ENCODE results near the gene METRNL.
"Not testable (repeated sequence)": the region's sequence is repeated elsewhere in the genome, so short reads cannot be mapped to it uniquely, and the experiment has no call there.

METRNL gene, protein sequence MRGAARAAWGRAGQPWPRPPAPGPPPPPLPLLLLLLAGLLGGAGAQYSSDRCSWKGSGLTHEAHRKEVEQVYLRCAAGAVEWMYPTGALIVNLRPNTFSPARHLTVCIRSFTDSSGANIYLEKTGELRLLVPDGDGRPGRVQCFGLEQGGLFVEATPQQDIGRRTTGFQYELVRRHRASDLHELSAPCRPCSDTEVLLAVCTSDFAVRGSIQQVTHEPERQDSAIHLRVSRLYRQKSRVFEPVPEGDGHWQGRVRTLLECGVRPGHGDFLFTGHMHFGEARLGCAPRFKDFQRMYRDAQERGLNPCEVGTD

DNA sequence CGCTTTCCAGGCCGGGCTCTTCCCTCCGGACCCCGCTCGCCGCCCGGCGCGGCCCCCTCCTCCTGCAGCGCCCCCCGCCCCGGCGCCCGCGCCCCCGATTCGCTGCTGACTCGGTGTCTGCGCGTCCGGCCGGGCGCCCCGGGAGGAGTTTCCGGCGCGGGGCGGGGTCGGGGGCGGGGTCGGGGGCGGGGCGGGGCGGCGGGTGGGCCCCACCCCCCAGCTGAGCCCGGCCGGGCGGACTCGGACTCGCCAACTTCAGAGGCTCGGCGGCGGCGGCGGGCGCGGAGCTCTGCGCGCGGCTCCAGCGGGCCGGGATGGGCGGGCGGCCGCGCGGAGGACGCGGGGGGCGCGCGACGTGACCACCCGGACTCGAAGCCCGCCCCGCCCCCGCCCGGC is at the start of gene METRNL:
METRNL (plus strand) TSS at position 258 of the 396 bp plus-strand sequence. CDS start 207 bp downstream, outside the sequence.
- DNase-seq (ENCODE audit: insufficient read length, low spot score) (peak; percentile 87), FAIRE-seq (no peak)

GRCh38 chr17:83030432-83030831 is 49.0 kb upstream of the METRNL start:
- TF ChIP-seq POLR2A (IDR thresholded peaks at IDR 0.05; ENCODE audit: low read depth, low read length): no peak
- no peak for DNase-seq (ENCODE audit: insufficient read length, low spot score)
- no peak for FAIRE-seq

More for the DNA sequence above, at the start of gene METRNL:
- peak; percentile 96 for TF ChIP-seq POLR2A (IDR thresholded peaks at IDR 0.05; ENCODE audit: low read depth, low read length)

DNA sequence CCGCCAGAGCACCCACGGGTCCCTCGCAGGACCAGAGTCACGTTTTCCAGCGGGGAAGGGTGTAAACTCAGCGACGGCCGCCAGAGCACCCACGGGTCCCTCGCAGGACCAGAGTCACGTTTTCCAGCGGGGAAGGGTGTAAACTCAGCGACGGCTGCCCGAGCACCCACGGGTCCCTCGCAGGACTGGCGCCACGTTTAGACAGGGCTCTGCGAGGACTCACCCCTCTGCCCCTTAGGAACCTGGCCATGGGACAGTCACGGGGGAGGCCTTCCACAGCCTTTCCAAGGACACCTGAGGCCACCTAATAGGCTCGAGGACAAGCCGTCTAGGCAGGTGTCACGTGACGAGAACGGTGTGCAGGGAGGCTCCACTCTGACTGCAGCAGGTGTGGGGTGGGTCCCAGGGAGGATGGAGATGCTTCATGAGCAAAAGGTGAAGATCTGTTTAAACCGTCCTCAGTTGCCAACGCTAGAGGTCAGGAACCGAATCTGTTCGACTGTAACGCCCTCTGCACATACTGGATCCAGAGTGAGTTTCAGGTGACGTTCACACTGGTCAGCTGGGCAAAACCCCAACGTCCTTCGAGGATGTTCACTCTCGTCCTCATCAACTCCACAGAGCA is 48.0 kb upstream of the METRNL start:
- no peak for DNase-seq (ENCODE audit: insufficient read length, low spot score)
- TF ChIP-seq POLR2A (IDR thresholded peaks at IDR 0.05; ENCODE audit: low read depth, low read length): no peak
- no peak for FAIRE-seq

GRCh38 chr17:83031946-83032451 is 47.4 kb upstream of the METRNL start:
- not testable (repeated sequence) for FAIRE-seq; DNase-seq (ENCODE audit: insufficient read length, low spot score)

GRCh38 chr17:83032781-83033180 is 46.6 kb upstream of the METRNL start:
- DNase-seq (ENCODE audit: insufficient read length, low spot score): no peak
- FAIRE-seq: no peak
- no peak for TF ChIP-seq POLR2A (IDR thresholded peaks at IDR 0.05; ENCODE audit: low read depth, low read length)

- FAIRE-seq: no peak
- DNase-seq (ENCODE audit: insufficient read length, low spot score): no peak
- TF ChIP-seq POLR2A (IDR thresholded peaks at IDR 0.05; ENCODE audit: low read depth, low read length): no peak
These were observed 44.9 kb upstream of the METRNL start for GRCh38 chr17:83034525-83034924.

GRCh38 chr17:83035722-83036121 is 43.7 kb upstream of the METRNL start:
- no peak for DNase-seq (ENCODE audit: insufficient read length, low spot score)
- no peak for FAIRE-seq
- no peak for TF ChIP-seq POLR2A (IDR thresholded peaks at IDR 0.05; ENCODE audit: low read depth, low read length)

DNA sequence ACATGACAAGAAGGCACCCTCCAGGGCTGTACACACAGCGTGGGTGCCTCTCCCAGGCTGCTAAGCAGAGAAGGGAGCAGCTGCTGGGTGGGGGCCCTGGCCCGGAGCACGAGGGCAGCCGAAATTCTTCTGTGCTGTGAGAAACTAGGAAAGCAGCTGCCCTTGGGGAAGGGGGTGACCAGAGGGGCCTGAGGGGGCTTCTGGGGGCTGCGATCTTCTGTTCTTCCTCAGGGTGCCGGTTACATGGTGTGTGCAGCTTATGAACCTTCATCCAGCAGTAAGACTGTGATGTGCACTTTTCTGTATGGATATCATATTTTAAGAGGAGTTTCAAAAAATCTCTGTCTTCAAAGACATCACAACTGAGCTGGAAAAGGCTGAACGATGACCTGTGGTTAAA is 43.2 kb upstream of the METRNL start:
- FAIRE-seq (no peak), DNase-seq (ENCODE audit: insufficient read length, low spot score) (no peak)
- TF ChIP-seq POLR2A (IDR thresholded peaks at IDR 0.05; ENCODE audit: low read depth, low read length): no peak

DNA sequence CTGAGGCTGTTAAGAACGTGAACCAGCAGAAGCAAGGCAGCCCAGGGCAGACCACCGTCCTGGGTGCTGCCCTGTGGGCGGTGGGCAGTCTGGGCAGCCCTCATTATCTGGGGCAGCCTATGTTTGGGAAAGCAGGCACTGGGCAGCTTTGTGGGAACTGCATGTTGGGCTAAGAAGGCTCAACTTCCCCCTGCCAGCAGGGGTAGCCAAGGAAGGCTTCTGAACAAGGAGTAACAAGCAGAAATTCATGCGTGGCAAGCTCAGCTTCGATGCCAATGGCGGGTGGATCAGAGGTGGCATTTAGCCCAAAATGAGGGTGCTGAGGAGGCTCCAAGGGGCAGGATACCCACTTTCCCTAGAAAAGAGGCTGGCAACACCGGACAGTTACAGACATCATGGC is 42.7 kb upstream of the METRNL start:
- DNase-seq (ENCODE audit: insufficient read length, low spot score) (no peak), FAIRE-seq (no peak)
- TF ChIP-seq POLR2A (IDR thresholded peaks at IDR 0.05; ENCODE audit: low read depth, low read length): no peak

DNA sequence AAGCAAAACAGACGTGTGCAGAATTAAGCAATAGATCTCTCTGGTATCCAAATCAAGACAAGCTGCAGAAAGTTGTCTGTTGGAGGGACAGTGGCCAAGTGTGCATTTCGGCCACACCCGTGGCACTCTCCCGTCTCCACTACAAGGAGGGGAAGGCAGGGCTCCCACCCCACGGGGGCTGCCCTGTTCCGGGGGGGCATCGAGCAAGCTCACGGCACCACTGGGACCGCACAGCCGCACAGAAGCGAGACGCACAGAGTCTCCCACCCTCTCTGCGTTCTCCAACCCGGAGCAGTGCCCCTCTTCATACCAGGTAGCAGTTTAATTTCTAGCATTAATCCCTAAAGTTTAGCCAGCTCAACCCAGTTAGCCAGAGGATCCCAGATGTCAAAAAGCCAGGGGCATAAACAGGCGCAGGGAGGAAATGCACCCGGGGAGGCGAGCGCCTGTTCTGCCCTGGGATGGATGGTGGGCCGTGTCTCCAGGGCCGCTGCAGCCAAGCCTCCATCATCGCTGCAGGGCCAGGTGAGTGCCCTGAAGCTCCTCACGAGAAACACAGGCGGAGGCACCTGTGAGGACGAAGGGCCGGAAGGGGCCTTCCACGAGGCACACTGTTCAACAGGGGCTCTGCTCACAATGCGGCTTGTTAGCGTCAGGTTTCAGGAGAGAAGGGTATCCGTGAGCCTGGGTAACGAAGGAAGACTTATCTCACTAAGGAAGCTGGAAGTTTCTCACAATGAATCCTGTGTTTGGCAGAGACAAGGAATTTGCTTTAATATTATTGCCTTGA is 42.1 kb upstream of the METRNL start:
- TF ChIP-seq POLR2A (IDR thresholded peaks at IDR 0.05; ENCODE audit: low read depth, low read length): no peak
- DNase-seq (ENCODE audit: insufficient read length, low spot score) (no peak), FAIRE-seq (no peak)

- no peak for TF ChIP-seq POLR2A (IDR thresholded peaks at IDR 0.05; ENCODE audit: low read depth, low read length)
- no peak for FAIRE-seq
- DNase-seq (ENCODE audit: insufficient read length, low spot score): no peak
These were observed 41.6 kb upstream of the METRNL start for GRCh38 chr17:83037874-83038165.

GRCh38 chr17:83038983-83039382 is 40.4 kb upstream of the METRNL start:
- not testable (repeated sequence) for DNase-seq (ENCODE audit: insufficient read length, low spot score); FAIRE-seq

GRCh38 chr17:83041305-83041704 is 38.1 kb upstream of the METRNL start:
- FAIRE-seq (no peak), DNase-seq (ENCODE audit: insufficient read length, low spot score) (no peak)
- no peak for TF ChIP-seq POLR2A (IDR thresholded peaks at IDR 0.05; ENCODE audit: low read depth, low read length)

- FAIRE-seq (no peak), DNase-seq (ENCODE audit: insufficient read length, low spot score) (no peak)
These were observed 36.8 kb upstream of the METRNL start for GRCh38 chr17:83042522-83043158.

GRCh38 chr17:83044479-83044878 is 34.9 kb upstream of the METRNL start:
- DNase-seq (ENCODE audit: insufficient read length, low spot score); FAIRE-seq: not testable (repeated sequence)

More at GRCh38 chr17:83042522-83043158, 36.8 kb upstream of the METRNL start:
- no peak for TF ChIP-seq POLR2A (IDR thresholded peaks at IDR 0.05; ENCODE audit: low read depth, low read length)

All from H54 (cell line).